Uterus (tissue), 4 donors: ENCODE data around the gene CALY. TPM values are rescaled to one million over a fixed set of nuclear protein-coding genes. Genes with fewer than 3 reads are reported as not detected.

Experiments
- DNase-seq, 2 donors: peaks; one replicate each; pipeline ENCODE4 v3.0.0-alpha.2; 2019 to 2020
- H3K27ac ChIP-seq, 2 donors: fragments of 200-600 bp; sonication (generic); 1 replicate in 1 of 2; 2 replicates in 1 of 2; pipeline ENCODE4 v1.5.1; 2016 to 2018
- H3K27me3 ChIP-seq, 2 donors: fragments of 200-600 bp; sonication (generic); one replicate each; pipeline ENCODE4 v1.5.1; 2018 to 2019; ENCODE audit warnings: control low read depth in 1 of 2
- H3K36me3 ChIP-seq, 2 donors: fragments of 200-600 bp; sonication (generic); one replicate each; pipeline ENCODE4 v1.5.1; 2019; ENCODE audit warnings: control low read depth in 1 of 2
- H3K4me1 ChIP-seq, 2 donors: fragments of 200-600 bp; sonication (generic); one replicate each; pipeline ENCODE4 v1.5.1; 2018 to 2019; ENCODE audit warnings: control low read depth in 1 of 2
- H3K4me3 ChIP-seq, 2 donors: fragments of 200-600 bp; sonication (generic); 1 replicate in 1 of 2; 2 replicates in 1 of 2; pipeline ENCODE4 v1.5.1; 2018 to 2019; ENCODE audit warnings: mild to moderate bottlenecking in 1 of 2
- H3K9me3 ChIP-seq, 2 donors: fragments of 200-600 bp; sonication (generic); one replicate each; pipeline ENCODE4 v1.5.1; 2019; ENCODE audit warnings: control low read depth in 1 of 2
- POLR2A ChIP-seq, 2 donors: fragments of 450-650 bp; IDR thresholded peaks; one replicate each; pipeline ENCODE4 v1.6.1; 2016; ENCODE audit warnings: antibody characterized with exemption in 2 of 2, mild to moderate bottlenecking in 1 of 2, moderate library complexity in 1 of 2
- intact Hi-C: fragments of 100-400 bp; cut with DNase I; formaldehyde crosslinking; loops from one replicate; pipeline ENCODE4 v1.15.1; 2023; ENCODE audit warnings: low total_unique reads
- total RNA-seq, 4 donors: library from RNA; depleted of rRNA in 3 of 4; stranded (reverse); fragments of >200 nt in 3 of 4; gene quantifications; one replicate each; pipeline versions ENCODE4 v1.1.0 to v1.2.4, GENCODE V29; 2014 to 2023
- TF ChIP-seq, protein P1 (sequence below), 4 experiments: fragments of 200-600 bp in 2 of 4; fragments of 450-650 bp in 2 of 4; sonication (generic) in 2 of 4; IDR thresholded peaks; one replicate each; pipeline ENCODE4 v1.5.1; 2016 to 2019; ENCODE audit warnings: antibody characterized with exemption in 4 of 4, mild to moderate bottlenecking in 2 of 4, moderate library complexity in 1 of 4
- donor health status: DM: yes; HTN: yes; CAD: no.

CALY gene
- total RNA-seq, 4 donors from 2014 or later = 0.69 TPM; not detected in 3

DNA sequence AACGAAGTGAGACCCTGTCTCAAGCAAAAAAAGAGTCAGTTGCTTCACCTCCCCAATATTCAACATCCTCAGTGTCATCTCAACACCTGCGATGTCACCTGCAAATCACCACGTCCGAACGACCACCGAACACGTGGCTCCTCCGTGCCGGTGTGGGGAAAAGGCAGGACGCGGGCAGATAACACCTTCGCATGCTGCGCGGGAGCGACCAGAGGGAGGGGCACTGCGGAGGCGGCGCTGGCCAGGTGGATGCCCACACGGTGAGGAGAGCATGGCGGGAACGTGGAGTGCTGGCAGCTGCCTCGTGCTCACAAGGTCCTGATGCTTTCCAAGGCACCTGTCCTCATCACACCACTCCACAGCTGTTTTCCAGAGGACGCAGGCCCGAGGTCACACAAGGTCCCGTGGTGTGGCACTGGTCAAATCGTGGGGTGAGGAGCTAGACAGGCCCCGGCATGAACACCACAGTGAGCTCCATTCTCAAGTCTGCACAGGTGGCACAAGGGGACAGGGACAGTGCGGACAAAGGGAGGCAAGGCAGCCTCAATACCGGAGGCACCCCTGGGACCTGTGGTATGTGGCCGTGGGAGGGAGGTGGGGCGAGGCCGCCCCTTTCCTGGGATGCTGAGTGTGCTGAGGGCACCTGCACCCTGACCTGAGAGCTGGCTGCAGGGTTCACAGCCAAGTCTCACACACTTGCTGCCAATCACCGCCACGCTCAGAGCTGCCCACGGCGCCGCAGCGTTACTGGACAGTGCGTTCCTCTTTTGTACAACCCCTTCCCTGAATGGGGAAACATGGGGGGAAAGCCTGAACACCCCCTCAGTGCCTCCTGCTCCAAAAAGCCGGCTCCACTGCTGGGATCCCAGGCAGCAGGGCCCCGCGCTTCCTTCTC lies 41.0 kb downstream of the CALY start:
- Histone ChIP-seq H3K36me3 (no peaks in the 10 kb centered on the region), H3K27me3 (no peaks in the 10 kb centered on the region), H3K4me3 (no peak overlapping the region), H3K4me1 (no peaks in the 10 kb centered on the region), H3K9me3 (no peaks in the 10 kb centered on the region), H3K27ac (no peak overlapping the region)
- no peak for TF ChIP-seq POLR2A (IDR thresholded peaks at IDR 0.05)
- TF ChIP-seq, protein P1, sequence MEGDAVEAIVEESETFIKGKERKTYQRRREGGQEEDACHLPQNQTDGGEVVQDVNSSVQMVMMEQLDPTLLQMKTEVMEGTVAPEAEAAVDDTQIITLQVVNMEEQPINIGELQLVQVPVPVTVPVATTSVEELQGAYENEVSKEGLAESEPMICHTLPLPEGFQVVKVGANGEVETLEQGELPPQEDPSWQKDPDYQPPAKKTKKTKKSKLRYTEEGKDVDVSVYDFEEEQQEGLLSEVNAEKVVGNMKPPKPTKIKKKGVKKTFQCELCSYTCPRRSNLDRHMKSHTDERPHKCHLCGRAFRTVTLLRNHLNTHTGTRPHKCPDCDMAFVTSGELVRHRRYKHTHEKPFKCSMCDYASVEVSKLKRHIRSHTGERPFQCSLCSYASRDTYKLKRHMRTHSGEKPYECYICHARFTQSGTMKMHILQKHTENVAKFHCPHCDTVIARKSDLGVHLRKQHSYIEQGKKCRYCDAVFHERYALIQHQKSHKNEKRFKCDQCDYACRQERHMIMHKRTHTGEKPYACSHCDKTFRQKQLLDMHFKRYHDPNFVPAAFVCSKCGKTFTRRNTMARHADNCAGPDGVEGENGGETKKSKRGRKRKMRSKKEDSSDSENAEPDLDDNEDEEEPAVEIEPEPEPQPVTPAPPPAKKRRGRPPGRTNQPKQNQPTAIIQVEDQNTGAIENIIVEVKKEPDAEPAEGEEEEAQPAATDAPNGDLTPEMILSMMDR (IDR thresholded peaks at IDR 0.05) = no peak
- intact Hi-C loops = no loop called here
- no peak for DNase-seq

DNA sequence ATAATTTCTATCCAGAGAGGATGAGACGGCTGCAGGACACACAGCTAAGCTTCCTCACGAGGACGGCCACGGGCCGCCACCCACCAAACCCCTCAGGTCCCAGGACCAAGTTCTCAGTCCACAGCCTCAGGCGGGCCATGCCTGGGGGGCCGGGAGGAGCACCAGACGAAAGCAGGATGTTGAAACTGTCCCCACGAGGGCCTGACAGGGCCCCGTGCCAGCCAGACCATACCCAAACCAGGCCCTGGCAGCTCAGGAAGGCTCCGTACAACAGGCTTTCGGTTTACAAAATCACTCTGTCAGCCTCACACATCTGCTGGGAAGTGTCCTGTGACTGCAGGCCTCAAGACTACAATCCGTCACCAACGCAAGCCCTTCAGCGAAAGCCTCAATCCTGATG lies 42.5 kb downstream of the CALY start:
- Histone ChIP-seq H3K36me3 (no peaks in the 10 kb centered on the region), H3K27ac (no peak overlapping the region), H3K9me3 (no peaks in the 10 kb centered on the region), H3K4me3 (no peak overlapping the region), H3K27me3 (no peaks in the 10 kb centered on the region), H3K4me1 (no peaks in the 10 kb centered on the region)
- DNase-seq = no peak
- intact Hi-C loops = no loop called here
- TF ChIP-seq, protein P1 (IDR thresholded peaks at IDR 0.05) = no peak
- TF ChIP-seq POLR2A (IDR thresholded peaks at IDR 0.05) = no peak

- no peaks in the 10 kb centered on the region for H3K27me3 ChIP-seq
- no peak overlapping the region for H3K4me3 ChIP-seq
- H3K4me1 ChIP-seq = no peaks in the 10 kb centered on the region
- H3K9me3 ChIP-seq = no peaks in the 10 kb centered on the region
- TF ChIP-seq, protein P1 (IDR thresholded peaks at IDR 0.05) = no peak
- TF ChIP-seq POLR2A (IDR thresholded peaks at IDR 0.05) = no peak
- no peaks in the 10 kb centered on the region for H3K36me3 ChIP-seq
- no peak overlapping the region for H3K27ac ChIP-seq
- no peak for DNase-seq
- intact Hi-C loops = no loop called here
These were observed 42.9 kb downstream of the CALY start for GRCh38 chr10:133293810-133294119.

DNA sequence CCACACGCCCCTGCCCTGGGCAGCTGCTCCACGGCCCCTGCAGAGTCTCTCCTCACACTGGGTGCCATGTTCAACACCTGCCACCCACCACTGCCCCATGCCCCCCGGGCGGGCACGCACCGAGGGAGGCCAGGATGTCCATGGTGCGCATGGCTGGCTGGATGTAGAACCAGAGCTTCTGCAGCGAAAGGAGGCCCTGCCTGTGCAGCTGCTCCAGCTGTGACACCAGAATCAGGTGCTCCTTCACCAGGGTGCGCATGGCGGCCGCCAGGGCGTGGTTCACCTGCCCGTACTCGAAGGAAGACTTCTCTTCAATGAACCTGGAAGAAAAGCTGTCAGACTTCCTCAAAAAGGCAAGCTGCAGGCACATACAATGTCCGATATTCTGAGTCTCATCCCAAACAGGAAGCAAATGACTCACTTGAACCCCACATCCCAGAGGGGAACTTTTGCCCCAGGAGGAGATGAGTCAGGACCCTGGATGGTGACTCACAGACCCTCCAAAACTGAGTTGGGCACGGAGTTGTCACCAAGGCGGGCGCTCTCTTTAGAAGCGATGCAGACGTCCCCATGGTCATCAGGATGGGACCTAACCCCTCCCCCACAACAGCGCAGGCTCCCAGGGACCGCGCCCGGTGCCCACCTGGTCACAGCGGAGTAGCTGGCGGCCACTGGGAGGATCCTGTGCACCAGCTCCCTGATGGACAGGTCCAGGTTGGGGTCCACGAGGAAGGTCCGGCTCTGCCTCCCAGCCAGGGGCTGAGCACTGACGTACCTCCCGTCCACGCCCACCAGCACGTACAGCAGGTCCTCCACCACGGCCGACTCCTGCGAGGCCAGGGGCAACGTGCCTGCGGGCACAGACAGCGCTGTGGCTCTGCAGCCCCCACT lies 43.5 kb downstream of the CALY start:
- H3K27me3 ChIP-seq = no peaks in the 10 kb centered on the region
- H3K36me3 ChIP-seq = no peaks in the 10 kb centered on the region
- TF ChIP-seq POLR2A (IDR thresholded peaks at IDR 0.05) = no peak
- TF ChIP-seq, protein P1 (IDR thresholded peaks at IDR 0.05) = no peak
- no peaks in the 10 kb centered on the region for H3K9me3 ChIP-seq
- no peaks in the 10 kb centered on the region for H3K4me1 ChIP-seq
- no peak overlapping the region for H3K4me3 ChIP-seq
- DNase-seq = no peak
- intact Hi-C loops = no loop called here
- H3K27ac ChIP-seq = no peak overlapping the region

DNA sequence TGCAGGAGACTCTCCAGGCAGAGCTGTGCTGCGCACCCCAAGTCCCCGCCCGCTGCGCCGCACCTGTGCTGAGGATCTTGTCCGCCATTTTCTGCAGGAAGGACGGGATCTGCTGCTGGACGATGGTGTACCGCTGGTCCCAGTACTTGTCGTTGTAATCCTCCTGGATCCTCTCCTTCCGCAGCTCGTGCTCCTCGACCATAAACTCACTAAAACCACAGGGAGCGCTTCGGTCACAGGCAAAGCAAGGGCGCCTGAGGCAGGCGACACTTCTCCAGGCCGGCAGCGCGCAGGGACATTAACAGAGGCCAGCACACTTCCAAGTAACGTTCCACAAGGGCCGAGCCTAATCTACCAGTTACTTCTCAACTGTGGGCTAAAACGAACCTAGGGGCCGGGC lies 46.9 kb downstream of the CALY start:
- H3K9me3 ChIP-seq = no peaks in the 10 kb centered on the region
- no peaks in the 10 kb centered on the region for H3K27me3 ChIP-seq
- intact Hi-C loops = no loop called here
- no peak overlapping the region for H3K27ac ChIP-seq
- H3K4me1 ChIP-seq = no peaks in the 10 kb centered on the region
- no peaks in the 10 kb centered on the region for H3K36me3 ChIP-seq
- no peak for DNase-seq
- TF ChIP-seq, protein P1 (IDR thresholded peaks at IDR 0.05) = no peak
- TF ChIP-seq POLR2A (IDR thresholded peaks at IDR 0.05) = no peak
- no peak overlapping the region for H3K4me3 ChIP-seq
